HG03108 (cell line): Measurements from ENCODE around the gene ASCL5.

Experiments
- ATAC-seq: cut with Tn5 transposase; IDR thresholded peaks from one replicate; pipeline ENCODE4 v1.9.1; 2021; ENCODE audit warnings: moderate library complexity; ENCODE audit not compliant: unreplicated experiment

ASCL5 gene

GRCh38 chr1:201153474-201154388, 26.7 kb upstream of the ASCL5 start:
- peak; percentile 55 for ATAC-seq

DNA sequence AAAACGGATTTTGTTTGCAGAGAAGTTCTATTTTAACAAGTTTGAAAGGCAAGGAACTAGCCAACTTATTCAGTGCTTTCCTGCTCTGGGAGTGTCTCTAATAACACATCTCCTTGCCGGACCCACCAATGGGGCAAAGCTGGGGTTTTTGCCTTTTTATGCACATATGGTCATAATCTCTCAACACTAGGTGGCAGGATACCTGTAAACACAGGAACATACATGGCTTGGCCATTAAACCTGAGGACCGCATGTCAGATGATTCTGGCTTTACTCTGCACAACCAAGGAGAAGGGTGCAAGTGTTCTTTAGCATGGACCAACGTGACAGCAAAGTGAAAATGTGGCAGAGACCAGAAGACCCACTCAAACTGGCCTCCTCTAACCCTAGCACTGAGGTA, 22.4 kb upstream of the ASCL5 start:
- no peak for ATAC-seq

DNA sequence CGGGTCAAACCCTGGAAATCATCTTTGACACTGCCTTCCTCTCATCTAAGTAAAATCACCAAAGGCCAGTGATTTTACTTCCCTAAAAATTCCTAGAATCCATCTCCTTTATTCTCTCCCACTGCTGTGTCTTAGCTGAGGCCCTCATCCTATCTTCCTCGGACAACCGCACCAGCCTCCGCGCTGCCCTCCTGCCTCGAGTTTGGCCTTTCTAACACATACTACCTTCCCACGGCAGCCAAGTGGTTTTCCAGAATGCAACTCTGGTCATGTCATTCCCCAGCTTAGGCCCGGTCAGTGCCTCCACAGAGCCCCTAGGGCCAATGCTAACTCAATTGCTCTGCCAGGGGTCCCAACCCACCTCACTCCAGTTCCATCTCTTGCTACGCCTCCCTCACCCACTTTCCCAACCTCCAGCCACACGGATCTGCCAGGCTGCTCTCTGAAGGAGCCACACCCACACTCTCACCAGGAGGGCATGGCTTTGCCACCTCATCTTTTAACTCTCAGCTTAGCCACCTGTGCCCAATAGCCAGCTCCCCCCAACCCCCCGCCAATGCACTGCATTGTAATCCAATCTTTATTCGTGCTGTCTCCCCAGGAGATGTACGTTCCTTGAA, 20.5 kb upstream of the ASCL5 start:
- ATAC-seq, result no peak

- ATAC-seq, result no peak
Measured at GRCh38 chr1:201146626-201147390, 19.8 kb upstream of the ASCL5 start.

DNA sequence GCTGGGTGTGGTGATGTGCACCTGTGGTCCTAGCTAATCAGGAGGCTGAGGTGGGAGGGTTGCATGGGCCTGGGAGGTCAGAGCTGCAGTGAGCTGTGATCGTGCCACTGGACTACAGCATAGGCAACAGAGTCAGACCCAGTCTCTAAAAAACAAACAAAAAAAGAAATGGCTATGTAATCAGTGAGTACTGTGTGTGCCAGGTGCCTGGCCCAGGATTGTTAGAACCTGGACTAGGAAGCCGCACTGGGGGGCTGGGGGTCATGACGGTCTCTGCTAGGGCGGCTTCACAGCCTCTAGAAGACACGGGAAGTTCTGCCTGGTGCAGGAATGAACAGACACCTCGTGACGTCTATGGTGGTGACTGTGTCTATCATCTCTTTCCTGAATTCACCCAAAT, 18.8 kb upstream of the ASCL5 start:
- ATAC-seq, result no peak

DNA sequence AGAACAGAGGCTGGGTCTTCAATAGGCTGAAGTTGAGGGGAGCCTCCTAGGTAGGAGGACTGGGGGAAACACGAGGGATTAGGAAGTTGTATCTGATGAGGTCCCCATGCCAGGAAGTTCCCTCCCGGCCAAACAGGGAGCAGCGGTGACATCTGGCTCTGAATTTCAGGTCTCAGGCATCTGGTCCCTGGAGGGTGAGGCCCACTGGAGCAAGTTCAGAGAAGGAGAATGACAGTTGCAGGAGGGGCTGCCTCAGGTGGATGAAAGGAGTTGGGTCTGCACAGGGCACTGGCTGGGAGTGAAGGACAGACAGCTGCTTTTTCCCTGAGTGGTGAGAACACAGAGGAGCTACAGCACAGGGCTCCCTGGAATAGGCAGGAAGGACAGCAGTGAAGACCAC, 18.1 kb upstream of the ASCL5 start:
- no peak for ATAC-seq

- ATAC-seq, result no peak
Measured at GRCh38 chr1:201144701-201145100, 17.7 kb upstream of the ASCL5 start.

DNA sequence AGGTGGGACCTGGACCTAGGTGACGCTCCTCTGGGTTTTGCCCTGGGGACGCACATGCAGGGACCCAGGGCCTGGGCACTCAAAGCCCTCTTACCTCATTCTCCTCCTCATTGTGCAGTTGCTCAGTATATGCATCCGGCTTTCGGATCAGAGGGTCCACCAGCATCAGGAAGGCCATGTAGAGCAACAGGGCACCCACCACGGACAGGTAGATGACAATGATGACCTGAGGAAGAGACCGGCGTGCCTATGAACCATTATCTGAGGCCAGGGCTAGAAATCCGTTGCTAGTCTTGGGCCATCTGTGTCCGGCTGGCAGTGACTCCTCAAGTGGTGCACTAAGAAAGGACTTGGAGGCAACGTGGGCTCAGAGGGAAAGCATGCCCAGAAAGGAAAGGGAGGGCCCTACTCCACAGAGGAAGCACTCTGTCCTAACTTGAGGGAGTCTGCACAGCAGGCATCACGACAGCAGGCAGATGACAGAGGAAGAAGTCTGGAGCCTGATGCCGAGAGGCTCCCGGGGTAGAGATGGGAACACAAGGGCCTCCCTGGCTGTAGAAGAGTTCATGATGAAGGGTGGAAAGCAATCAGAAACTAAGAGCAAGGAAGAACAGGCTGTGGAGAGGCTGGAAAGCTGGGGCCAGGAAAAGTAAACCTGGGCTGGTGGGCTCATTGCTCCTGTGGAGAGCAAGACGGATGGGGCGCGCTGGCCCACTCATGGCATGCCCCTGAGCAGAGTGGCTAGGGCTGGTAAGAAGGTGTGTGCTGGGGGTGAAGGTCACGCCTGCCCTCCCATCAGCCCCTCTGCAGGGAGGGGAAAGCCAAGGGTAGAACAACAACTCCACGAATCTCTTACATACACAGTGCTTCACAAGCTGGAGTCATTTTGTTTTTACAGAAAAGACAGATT, 17.0 kb upstream of the ASCL5 start:
- no peak for ATAC-seq

- no peak for ATAC-seq
Measured at GRCh38 chr1:201142849-201143725, 16.1 kb upstream of the ASCL5 start.

GRCh38 chr1:201142011-201142848, 15.2 kb upstream of the ASCL5 start:
- no peak for ATAC-seq

- no peak for ATAC-seq
Measured at GRCh38 chr1:201141418-201141817, 14.4 kb upstream of the ASCL5 start.

GRCh38 chr1:201140941-201141260, 13.9 kb upstream of the ASCL5 start:
- ATAC-seq, result no peak

- no peak for ATAC-seq
Measured at GRCh38 chr1:201140235-201140940, 13.4 kb upstream of the ASCL5 start.

DNA sequence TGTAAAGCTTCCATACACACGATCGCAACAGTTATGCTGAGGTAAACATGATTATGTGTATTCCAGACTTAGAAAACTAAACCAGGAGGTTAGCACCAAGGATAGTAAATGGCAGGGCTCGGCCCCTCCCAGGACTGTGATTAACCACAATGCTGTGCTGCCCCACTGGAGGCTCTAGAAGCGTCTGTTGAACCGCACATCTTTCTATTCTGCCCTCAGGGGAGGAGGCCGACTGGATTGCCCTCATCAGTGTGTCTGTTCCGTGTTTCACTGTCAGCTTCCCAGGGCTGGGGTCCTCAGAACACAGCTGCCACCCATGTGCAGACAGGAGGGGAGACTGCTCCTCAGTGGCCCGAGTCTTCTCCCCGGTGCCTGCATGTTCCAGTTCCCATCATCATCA, 12.8 kb upstream of the ASCL5 start:
- ATAC-seq, result no peak

DNA sequence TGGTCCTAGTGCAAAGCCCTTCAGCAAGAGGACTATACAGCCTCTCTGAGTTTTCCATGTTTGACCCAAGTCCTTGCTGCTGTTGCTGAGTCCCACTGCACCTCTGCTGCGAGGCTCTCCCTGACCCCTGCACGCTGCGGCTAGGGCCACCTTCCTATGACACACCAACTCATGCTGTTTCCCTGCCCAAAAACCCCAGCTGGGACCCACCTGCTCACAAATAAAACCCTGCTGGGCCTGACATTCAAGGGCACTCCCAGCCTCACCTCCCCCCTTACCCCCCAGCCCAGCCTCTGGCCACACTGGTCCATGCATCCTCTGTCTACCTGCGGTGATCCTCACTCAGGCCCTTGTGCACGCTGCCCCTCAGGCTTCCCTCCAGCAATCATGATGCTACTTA, 12.3 kb upstream of the ASCL5 start:
- ATAC-seq, result no peak

DNA sequence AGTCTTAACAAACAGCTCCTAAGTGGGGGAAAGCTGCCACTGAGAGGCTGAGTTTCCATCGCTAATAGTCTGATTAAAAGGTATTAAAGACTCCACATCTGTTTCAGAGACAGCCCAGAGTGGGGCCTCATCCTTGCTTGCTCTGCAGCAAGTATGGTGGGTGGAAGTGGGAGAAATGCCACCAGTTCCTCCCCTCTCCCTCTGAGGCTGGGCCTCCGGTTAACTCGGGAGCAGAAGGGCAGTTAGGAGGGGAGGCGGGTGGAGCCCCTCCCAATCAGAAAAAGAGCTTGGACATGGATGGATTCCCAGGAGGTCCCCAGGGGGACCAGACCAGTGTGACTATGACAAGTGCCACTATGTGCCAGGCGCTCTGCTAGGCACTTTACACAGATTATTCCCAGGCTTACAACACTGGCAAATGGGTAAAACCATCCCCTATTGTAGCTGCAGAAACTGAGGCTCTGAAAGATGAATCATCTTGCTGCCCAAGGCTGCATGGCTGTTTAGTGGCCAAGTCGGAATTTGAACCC, 11.4 kb upstream of the ASCL5 start:
- no peak for ATAC-seq

DNA sequence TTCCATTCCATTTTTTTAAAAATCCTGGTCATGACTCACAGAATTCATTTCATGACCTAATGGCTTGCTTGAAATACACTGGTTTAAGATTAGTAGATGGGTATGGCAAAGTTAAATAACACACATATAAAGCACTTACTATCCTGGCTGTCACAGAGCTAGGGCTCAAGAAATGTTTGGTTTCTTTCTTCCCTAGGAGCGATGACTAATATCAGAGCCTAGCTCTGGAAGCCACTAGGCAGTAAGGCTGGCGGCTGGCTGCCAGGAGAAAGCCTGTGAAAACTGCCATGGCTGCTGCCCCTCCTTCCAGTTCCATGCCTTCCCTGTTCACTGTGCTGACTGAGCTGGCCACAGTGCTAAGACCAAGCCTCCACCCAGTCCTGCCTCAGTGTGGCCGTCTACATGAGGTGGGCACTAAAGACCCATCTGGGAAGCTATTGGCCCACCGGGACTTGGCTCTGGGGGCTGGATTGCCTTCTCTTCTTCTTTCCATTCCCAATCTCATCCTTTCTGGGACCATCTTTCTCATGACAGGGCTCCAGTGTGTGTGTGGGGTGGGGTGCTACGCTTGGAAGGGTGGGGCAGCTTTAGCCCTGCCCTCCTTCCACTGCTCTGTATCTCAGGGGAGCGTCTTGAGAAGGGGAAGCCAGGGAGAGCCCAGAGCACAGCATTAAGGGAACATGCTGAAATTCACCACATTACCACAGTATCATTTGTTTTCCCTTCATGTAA, 10.8 kb upstream of the ASCL5 start:
- ATAC-seq, result no peak

DNA sequence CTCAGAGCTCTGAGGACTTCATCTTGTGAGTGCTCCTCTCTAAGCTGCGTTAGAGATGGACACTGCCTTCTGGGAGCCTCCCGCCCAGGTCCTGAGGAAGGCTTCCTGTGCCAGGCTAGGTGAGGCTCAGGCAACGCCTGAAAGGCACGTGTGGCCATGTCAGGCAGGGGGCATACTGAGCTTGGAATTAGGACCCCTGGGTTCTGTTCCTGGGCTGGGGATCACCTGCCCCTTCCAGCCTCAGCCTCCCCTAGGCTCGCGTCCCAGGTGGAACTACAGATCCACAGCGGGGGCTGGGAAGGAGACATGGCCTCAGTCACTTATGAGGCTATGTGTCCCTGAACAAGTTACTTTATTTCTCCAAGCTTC, 10.0 kb upstream of the ASCL5 start:
- ATAC-seq, result no peak
